Choroid plexus epithelial cell (primary cell): ENCODE measurements around the gene BIRC5.

Source experiments
- DNase-seq: peaks from one replicate; pipeline ENCODE4 v3.0.0-alpha.2; 2010; ENCODE audit warnings: low read depth
- H3K4me3 ChIP-seq: 2 replicates; pipeline ENCODE4 v1.5.1; 2011; ENCODE audit warnings: low read depth, mild to moderate bottlenecking, control low read depth, low read length, moderate library complexity
- CTCF ChIP-seq: conservative IDR thresholded peaks from 2 replicates; pipeline ENCODE4 v1.5.1; 2011; ENCODE audit warnings: low read depth, mild to moderate bottlenecking, control low read depth, inconsistent platforms, low read length, moderate library complexity

Gene BIRC5

GRCh38 chr17:78267253-78268073 lies 53.4 kb downstream of the BIRC5 start:
- H3K4me3 ChIP-seq = no peak overlapping the region
- no peak for DNase-seq
- no peak for TF ChIP-seq CTCF

DNA sequence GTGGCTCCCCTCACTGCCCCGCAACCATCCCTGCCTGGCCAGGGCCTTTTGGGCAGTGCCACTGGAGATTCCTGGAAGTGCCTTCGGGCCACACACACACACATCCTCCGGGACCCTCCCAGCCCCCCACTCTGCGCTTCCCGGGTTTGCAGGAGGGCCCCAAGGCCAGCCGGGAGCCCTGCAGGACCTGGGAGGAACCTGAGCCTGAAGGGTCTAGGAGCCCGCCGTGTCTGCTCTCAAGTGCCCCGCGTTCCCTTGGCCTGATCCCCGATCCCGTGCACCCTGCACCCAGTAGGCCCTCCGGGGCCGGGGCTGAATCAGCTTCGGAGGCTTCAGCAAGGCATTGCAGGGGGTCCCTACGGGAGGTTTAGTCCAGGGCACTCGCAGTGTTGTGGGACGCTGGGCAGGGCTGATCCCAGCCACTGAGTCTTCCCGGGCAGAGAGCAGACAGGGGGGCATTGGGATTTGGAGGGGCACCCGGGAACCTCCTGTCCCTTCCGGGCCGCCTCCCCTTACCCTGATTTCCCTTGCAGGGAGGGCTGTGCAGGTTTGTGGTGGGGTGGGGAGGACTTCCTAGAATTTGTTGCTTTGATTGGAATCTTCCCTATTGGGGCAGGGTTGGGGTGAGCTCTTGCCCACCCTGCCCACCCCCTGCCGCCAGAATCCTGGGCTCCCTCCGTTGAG lies 54.3 kb downstream of the BIRC5 start:
- DNase-seq = no peak
- no peak for TF ChIP-seq CTCF
- H3K4me3 ChIP-seq = no peak overlapping the region

DNA sequence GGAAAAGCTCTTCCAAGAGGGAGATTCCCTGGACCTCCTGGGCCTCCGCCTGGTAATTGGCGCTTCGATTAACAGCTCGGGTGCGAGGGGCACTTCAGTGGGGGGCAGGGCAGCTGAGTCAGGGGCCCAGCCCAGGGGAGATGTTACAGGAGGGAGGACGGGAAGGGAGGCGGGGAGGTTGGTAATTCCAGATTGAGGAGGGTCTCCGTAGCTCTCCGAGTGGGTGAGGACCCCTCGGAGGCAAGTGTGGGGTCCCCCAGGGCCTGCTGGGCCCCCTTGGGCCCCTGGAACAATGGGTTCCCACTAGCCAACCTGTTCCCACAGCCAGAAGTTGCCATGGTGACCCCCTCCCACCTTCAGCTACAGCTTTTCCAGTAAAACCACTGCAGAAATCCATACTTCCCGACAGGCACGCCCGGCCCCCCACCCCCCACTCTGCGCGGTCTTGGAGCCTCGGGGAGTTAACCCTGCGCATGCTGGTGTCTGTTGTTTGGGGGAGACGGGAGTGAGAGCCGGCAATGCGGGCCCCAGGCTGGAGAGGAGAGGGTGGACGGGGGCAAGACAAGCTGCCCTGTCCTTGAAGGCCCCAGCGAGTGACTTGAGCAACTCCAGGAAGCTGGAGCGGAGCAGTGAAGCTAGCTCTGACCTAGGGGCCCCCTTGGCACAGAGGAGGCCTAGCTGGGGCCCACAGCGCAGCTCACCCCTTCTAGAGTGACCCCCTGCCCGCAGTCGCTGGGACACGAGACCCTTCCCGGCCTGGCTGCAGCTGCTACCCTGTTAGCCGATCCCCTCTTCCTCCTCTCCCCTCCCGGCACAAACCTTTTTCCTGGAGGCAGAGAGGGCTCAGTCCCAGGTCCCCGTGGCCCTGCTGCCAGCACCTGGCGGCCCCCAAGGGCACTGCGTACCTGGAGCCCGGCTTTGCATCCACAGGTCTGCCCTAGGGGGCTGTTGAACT lies 55.2 kb downstream of the BIRC5 start:
- peak; percentile 68 for DNase-seq
- TF ChIP-seq CTCF = no peak
- H3K4me3 ChIP-seq = no peak overlapping the region

GRCh38 chr17:78269955-78270381 lies 55.9 kb downstream of the BIRC5 start:
- no peak overlapping the region for H3K4me3 ChIP-seq
- DNase-seq = no peak
- no peak for TF ChIP-seq CTCF

GRCh38 chr17:78271419-78272170 lies 57.5 kb downstream of the BIRC5 start:
- no peak for TF ChIP-seq CTCF
- no peak for DNase-seq
- H3K4me3 ChIP-seq = no peak overlapping the region
